ENCODE data around the gene GALNT10. TPM values are rescaled to one million over a fixed set of nuclear protein-coding genes. Genes with fewer than 3 reads are reported as not detected.

The GALNT10 gene
- total RNA-seq, 1 experiment from 2014 or later = 27.8 TPM

DNA sequence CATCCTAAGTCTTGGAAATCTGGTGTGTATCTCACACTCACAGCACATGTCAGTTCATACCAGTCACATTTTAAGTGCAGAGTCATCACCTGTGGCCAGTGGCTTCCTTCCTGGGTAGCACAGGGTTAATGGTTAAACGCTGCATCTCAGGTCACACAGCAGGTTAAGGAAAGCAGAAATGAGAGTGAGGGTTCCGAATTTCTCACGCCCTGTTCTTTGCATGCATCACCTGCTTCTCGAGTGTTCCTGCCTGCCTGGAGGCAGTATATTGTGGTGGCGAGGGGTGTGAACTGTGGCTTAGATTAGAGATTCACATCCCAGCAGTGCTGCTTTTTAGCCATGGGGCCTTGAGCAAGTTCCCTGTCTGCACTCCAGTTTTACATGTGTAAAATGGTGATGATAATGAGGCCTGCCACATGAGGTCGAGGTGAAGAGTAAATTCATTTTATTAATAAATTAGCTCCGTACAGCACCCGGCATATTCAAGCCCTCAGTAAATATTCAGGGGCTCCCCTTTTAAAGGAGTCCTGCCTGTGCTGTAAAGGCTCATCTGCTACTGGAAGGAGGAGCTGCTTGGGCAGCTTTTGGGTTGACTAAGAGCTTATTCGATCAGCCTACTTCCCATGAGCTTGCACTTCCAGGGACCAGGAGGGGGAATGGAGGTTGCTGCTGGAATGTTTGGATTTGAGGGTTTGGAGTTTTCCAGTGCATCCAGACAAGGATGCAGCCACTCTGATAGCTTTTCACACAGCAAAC lies 194.1 kb downstream of the GALNT10 start:
- DNase-seq (ENCODE audit: low read depth, low spot score) (no peak), ATAC-seq (no peak)
- POLR2A ChIA-PET = no interaction called here
- Histone ChIP-seq H4K20me1 (ENCODE audit: insufficient read depth) (no peaks in the 10 kb centered on the region), H3K36me3 (ENCODE audit: control insufficient read depth in 1 of 2, insufficient read depth in 2 of 2, low read length in 2 of 2) (no peaks in the 10 kb centered on the region; a peak in 1 of 4 replicates), H3K4me2 (ENCODE audit: low read length) (no peak overlapping the region), H3K27ac (ENCODE audit: low read depth, low read length) (no peak overlapping the region), H3K4me3 (replicated peaks in 1 of 2; ENCODE audit: low read depth in 1 of 2, low read length in 2 of 2) (no peak overlapping the region), H3K79me2 (ENCODE audit: insufficient read depth, low read length) (no peaks in the 10 kb centered on the region), H3K9me2 (ENCODE audit: insufficient read depth) (no peaks in the 10 kb centered on the region), H3K9ac (ENCODE audit: low read length) (no peak overlapping the region), H3K4me1 (ENCODE audit: control insufficient read depth in 1 of 2, insufficient read depth in 2 of 2, low read length in 2 of 2) (no peaks in the 10 kb centered on the region; a peak in 1 of 4 replicates), H2AFZ (ENCODE audit: low read depth, low read length, poor library complexity, severe bottlenecking) (no peak overlapping the region), H3K9me3 (ENCODE audit: control insufficient read depth in 1 of 2, insufficient read depth in 1 of 2, low read depth in 1 of 2, low read length in 2 of 2) (no peaks in the 10 kb centered on the region), H3K27me3 (ENCODE audit: insufficient read depth, low read length) (no peaks in the 10 kb centered on the region)
- no TSS peak for BruUV-seq (replicated peaks)
- intact Hi-C loops (cut with micrococcal nuclease) = no loop called here
- no peak for TF ChIP-seq FOSL1 (IDR thresholded peaks at IDR 0.05; ENCODE audit: low read depth)
- no peak for TF ChIP-seq SRF (IDR thresholded peaks at IDR 0.05; ENCODE audit: low read depth)
- TF ChIP-seq TCF7L2 (IDR thresholded peaks at IDR 0.05; ENCODE audit: borderline replicate concordance, extremely low read depth, insufficient read depth, insufficient read length) = no peak
- TF ChIP-seq CBX3 (IDR thresholded peaks at IDR 0.05; ENCODE audit: low read depth) = no peak
- TF ChIP-seq POLR2A (IDR thresholded peaks at IDR 0.05; ENCODE audit: borderline replicate concordance, extremely low read depth, insufficient read depth, insufficient read length) = no peak
- no peak for TF ChIP-seq JUND (IDR thresholded peaks at IDR 0.05)
- TF ChIP-seq, protein P1, sequence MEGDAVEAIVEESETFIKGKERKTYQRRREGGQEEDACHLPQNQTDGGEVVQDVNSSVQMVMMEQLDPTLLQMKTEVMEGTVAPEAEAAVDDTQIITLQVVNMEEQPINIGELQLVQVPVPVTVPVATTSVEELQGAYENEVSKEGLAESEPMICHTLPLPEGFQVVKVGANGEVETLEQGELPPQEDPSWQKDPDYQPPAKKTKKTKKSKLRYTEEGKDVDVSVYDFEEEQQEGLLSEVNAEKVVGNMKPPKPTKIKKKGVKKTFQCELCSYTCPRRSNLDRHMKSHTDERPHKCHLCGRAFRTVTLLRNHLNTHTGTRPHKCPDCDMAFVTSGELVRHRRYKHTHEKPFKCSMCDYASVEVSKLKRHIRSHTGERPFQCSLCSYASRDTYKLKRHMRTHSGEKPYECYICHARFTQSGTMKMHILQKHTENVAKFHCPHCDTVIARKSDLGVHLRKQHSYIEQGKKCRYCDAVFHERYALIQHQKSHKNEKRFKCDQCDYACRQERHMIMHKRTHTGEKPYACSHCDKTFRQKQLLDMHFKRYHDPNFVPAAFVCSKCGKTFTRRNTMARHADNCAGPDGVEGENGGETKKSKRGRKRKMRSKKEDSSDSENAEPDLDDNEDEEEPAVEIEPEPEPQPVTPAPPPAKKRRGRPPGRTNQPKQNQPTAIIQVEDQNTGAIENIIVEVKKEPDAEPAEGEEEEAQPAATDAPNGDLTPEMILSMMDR (IDR thresholded peaks at IDR 0.05 in 2 of 3, conservative IDR thresholded peaks at IDR 0.05 in 1 of 3; ENCODE audit: borderline replicate concordance in 1 of 3, insufficient read depth in 1 of 3, low read depth in 2 of 3, low read length in 2 of 3) = no peak
- TF ChIP-seq, protein P2, sequence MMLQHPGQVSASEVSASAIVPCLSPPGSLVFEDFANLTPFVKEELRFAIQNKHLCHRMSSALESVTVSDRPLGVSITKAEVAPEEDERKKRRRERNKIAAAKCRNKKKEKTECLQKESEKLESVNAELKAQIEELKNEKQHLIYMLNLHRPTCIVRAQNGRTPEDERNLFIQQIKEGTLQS (IDR thresholded peaks at IDR 0.05) = no peak
- TF ChIP-seq EZH2phosphoT487 (IDR thresholded peaks at IDR 0.05; ENCODE audit: borderline replicate concordance) = no peak
- TF ChIP-seq SIN3A (IDR thresholded peaks at IDR 0.05; ENCODE audit: low read depth) = no peak
- TF ChIP-seq ELF1 (IDR thresholded peaks at IDR 0.05; ENCODE audit: borderline replicate concordance, low read depth) = no peak
- TF ChIP-seq RAD21 (IDR thresholded peaks at IDR 0.05; ENCODE audit: low read depth) = no peak
- TF ChIP-seq, protein P3, sequence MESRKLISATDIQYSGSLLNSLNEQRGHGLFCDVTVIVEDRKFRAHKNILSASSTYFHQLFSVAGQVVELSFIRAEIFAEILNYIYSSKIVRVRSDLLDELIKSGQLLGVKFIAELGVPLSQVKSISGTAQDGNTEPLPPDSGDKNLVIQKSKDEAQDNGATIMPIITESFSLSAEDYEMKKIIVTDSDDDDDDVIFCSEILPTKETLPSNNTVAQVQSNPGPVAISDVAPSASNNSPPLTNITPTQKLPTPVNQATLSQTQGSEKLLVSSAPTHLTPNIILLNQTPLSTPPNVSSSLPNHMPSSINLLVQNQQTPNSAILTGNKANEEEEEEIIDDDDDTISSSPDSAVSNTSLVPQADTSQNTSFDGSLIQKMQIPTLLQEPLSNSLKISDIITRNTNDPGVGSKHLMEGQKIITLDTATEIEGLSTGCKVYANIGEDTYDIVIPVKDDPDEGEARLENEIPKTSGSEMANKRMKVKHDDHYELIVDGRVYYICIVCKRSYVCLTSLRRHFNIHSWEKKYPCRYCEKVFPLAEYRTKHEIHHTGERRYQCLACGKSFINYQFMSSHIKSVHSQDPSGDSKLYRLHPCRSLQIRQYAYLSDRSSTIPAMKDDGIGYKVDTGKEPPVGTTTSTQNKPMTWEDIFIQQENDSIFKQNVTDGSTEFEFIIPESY (IDR thresholded peaks at IDR 0.05; ENCODE audit: extremely low read depth, insufficient replicate concordance, low read length) = no peak
- TF ChIP-seq ZFX (IDR thresholded peaks at IDR 0.05) = no peak
- no peak for TF ChIP-seq EGR1 (IDR thresholded peaks at IDR 0.05; ENCODE audit: low read depth)
- TF ChIP-seq EZH2 (IDR thresholded peaks at IDR 0.05) = no peak
- no peak for TF ChIP-seq SP1 (IDR thresholded peaks at IDR 0.05; ENCODE audit: low read depth)
- CTCF ChIA-PET = no interaction called here
- RAD21 ChIA-PET (ENCODE audit: low non-redundant PET in 1 of 2, low total read pairs in 2 of 2, uncharacterized antibody in 2 of 2, unreplicated experiment in 2 of 2) = no interaction called here

All from HCT116 (cell line).